Activated CD4-positive, alpha-beta memory T cell treated with anti-CD3 and anti-CD28 coated beads, Interleukin-2, amount 10 ng/mL, durations not matched to agents 7 days and 5 days (primary cell): ENCODE measurements around the gene ARIH2. TPM values are rescaled to one million over a fixed set of nuclear protein-coding genes. Genes with fewer than 3 reads are reported as not detected.

ENCODE experiments used
- CTCF ChIA-PET: fragments of 350-600 bp; sonication (Branson Sonifier 250); formaldehyde crosslinking; loops from one replicate; lab custom pipeline; 2021; ENCODE audit warnings: antibody characterized with exemption, inconsistent platforms; lab: Charles Lee
- POLR2A ChIA-PET: fragments of 350-600 bp; sonication (Branson Sonifier 250); formaldehyde crosslinking; loops from one replicate; lab custom pipeline; 2021; ENCODE audit warnings: antibody characterized with exemption; lab: Charles Lee
- DNase-seq: peaks from one replicate; pipeline ENCODE4 v3.0.0-alpha.2; 2020
- H3K27ac Mint-ChIP-seq: one replicate; pipeline ENCODE4 v1.8.0; 2021; ENCODE audit warnings: mild to moderate bottlenecking, mixed read lengths
- H3K27me3 Mint-ChIP-seq: one replicate; pipeline ENCODE4 v1.8.0; 2021; ENCODE audit warnings: mixed read lengths
- H3K36me3 Mint-ChIP-seq: one replicate; pipeline ENCODE4 v1.8.0; 2021; ENCODE audit warnings: low read depth, mixed read lengths
- H3K4me1 Mint-ChIP-seq: one replicate; pipeline ENCODE4 v1.8.0; 2021; ENCODE audit warnings: mixed read lengths
- H3K4me3 Mint-ChIP-seq: one replicate; pipeline ENCODE4 v1.8.0; 2021; ENCODE audit warnings: mild to moderate bottlenecking, mixed read lengths
- H3K9me3 Mint-ChIP-seq: one replicate; pipeline ENCODE4 v1.8.0; 2021; ENCODE audit warnings: mixed read lengths
- total RNA-seq, 2 experiments: library from RNA; stranded (reverse); gene quantifications; one replicate each; pipeline ENCODE4 v1.2.3, GENCODE V29; 2021

The ARIH2 gene
- total RNA-seq, 2 experiments from 2014 or later: 100 TPM

DNA sequence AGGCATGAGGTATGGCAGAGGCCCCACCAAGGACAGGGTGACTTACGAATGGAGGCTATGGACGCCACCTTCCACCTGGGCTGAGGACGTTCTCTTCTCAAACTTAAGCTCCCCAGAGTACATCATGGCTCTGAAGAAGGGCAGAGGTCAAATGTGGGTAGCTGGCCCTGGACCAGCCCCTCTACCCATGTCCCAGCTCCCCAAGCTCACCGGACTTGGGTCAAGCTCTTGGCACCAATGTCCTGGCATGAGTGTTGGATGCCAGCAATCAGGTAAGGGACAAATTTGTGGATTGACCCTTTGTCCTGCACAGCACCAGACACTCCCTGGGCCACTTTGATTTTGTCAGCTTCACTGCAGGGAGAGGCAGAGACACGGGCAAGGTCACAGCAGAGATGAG lies 105.8 kb downstream of the ARIH2 start:
- Mint-ChIP-seq H3K4me3 (no peak overlapping the region), H3K27ac (no peak overlapping the region), H3K36me3 (peaks cover 67% of the 10 kb centered on the region), H3K27me3 (no peaks in the 10 kb centered on the region), H3K9me3 (no peaks in the 10 kb centered on the region), H3K4me1 (peaks cover 71% of the 10 kb centered on the region)
- CTCF ChIA-PET: interaction anchor here (3.3 to 9.4 kb wide), 3 partner anchors 16 to 68 kb away, joined by 28 to 117 read pairs (median 95); partner anchors contain the start of genes P4HTM, QRICH1 and WDR6
- DNase-seq: no peak
- POLR2A ChIA-PET: interaction anchor here (0.5 to 15.9 kb wide), 5 partner anchors 10 to 69 kb away, joined by 3 to 309 read pairs (median 99); partner anchors contain the start of genes P4HTM, QRICH1 and WDR6

GRCh38 chr3:49025005-49025792 lies 106.6 kb downstream of the ARIH2 start:
- Mint-ChIP-seq H3K4me1 (peaks cover 67% of the 10 kb centered on the region), H3K9me3 (no peaks in the 10 kb centered on the region), H3K36me3 (peaks cover 66% of the 10 kb centered on the region), H3K4me3 (no peak overlapping the region), H3K27ac (no peak overlapping the region), H3K27me3 (no peaks in the 10 kb centered on the region)
- ChIA-PET POLR2A (interaction anchor here (0.9 to 15.9 kb wide), 4 partner anchors 18 to 69 kb away, joined by 4 to 309 read pairs (median 144); partner anchors contain the start of genes P4HTM, QRICH1 and WDR6), CTCF (interaction anchor here (8.4 kb wide), 1 partner anchor 17 kb away, joined by 117 read pairs; the partner anchor contains the start of gene WDR6)
- no peak for DNase-seq

- ChIA-PET CTCF (interaction anchor here (0.9 to 1.3 kb wide), 2 partner anchors 8 to 19 kb away, joined by 3 read pairs; partner anchors contain the start of gene WDR6), POLR2A (interaction anchor here (0.7 to 15.9 kb wide), 4 partner anchors 8 to 68 kb away, joined by 4 to 309 read pairs (median 97); partner anchors contain the start of genes DALRD3, P4HTM, QRICH1 and WDR6)
- H3K27ac Mint-ChIP-seq: peak overlapping the region; percentile 26
- H3K4me1 Mint-ChIP-seq: peaks cover 67% of the 10 kb centered on the region
- H3K4me3 Mint-ChIP-seq: no peak overlapping the region
- peaks cover 67% of the 10 kb centered on the region for H3K36me3 Mint-ChIP-seq
- no peaks in the 10 kb centered on the region for H3K9me3 Mint-ChIP-seq
- no peaks in the 10 kb centered on the region for H3K27me3 Mint-ChIP-seq
- no peak for DNase-seq
Observed at GRCh38 chr3:49025793-49026520, 107.3 kb downstream of the ARIH2 start.

GRCh38 chr3:49026536-49026935 lies 107.9 kb downstream of the ARIH2 start:
- DNase-seq: no peak
- POLR2A ChIA-PET: interaction anchor here (0.7 to 15.9 kb wide), 3 partner anchors 9 to 38 kb away, joined by 4 to 309 read pairs (median 190); partner anchors contain the start of genes DALRD3, P4HTM and WDR6
- no peak overlapping the region for H3K4me3 Mint-ChIP-seq
- peaks cover 69% of the 10 kb centered on the region for H3K36me3 Mint-ChIP-seq
- no peaks in the 10 kb centered on the region for H3K9me3 Mint-ChIP-seq
- CTCF ChIA-PET: interaction anchor here (0.9 to 1.3 kb wide), 2 partner anchors 9 to 20 kb away, joined by 3 read pairs; partner anchors contain the start of gene WDR6
- no peaks in the 10 kb centered on the region for H3K27me3 Mint-ChIP-seq
- peak overlapping the region; percentile 26 for H3K27ac Mint-ChIP-seq
- H3K4me1 Mint-ChIP-seq: peaks cover 65% of the 10 kb centered on the region

DNA sequence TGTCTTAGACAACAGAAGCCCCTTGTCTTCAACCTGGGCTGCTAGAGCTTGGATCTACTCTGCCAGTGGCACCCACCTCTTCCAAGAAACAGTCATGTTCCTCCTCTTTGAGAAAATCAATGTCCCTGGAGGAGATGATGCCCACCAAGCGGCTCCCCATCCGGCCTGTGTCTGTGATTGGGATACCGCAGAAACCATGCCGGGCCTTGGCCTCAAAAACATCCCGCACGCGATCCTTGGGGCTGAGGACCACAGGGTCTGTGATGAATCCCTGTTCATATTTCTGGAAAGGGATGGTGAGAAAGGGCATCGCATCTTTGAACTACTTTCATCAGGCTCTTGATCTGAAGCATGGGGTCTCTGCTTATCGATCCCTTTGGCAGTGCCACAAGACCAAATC lies 109.0 kb downstream of the ARIH2 start:
- Mint-ChIP-seq H3K27me3 (no peaks in the 10 kb centered on the region), H3K27ac (peak overlapping the region; percentile 86), H3K9me3 (no peaks in the 10 kb centered on the region), H3K4me3 (peak overlapping the region; percentile 84), H3K4me1 (peaks cover 62% of the 10 kb centered on the region), H3K36me3 (peaks cover 79% of the 10 kb centered on the region)
- ChIA-PET POLR2A (interaction anchor here (2.3 to 12.4 kb wide), 4 partner anchors 9 to 66 kb away, joined by 35 to 309 read pairs (median 45); partner anchors contain the start of genes DALRD3, QRICH1 and WDR6), CTCF (interaction anchor here (2.2 kb wide), 1 partner anchor 40 kb away, joined by 12 read pairs; no protein-coding TSS in a partner anchor)
- no peak for DNase-seq

DNA sequence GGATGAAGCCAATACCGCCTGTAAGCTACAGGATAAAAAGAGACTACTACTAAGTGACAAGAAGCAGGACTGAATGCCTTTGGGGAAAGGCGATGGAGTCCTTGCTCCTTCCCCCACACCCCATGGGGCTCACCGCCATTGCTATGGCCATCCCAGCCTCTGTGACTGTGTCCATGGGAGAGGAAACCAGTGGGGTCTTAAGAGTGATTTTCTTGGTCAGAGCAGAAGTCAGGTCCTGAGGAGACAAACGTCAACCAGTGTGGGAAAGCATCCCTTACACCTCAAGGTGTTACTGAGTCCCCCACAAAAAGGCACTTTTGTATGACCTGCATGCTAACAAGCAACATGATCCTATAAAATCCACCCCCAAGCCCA lies 109.6 kb downstream of the ARIH2 start:
- Mint-ChIP-seq H3K9me3 (no peaks in the 10 kb centered on the region), H3K27ac (peak overlapping the region; percentile 86), H3K27me3 (no peaks in the 10 kb centered on the region), H3K36me3 (peaks cover 80% of the 10 kb centered on the region), H3K4me3 (peak overlapping the region; percentile 84), H3K4me1 (peaks cover 56% of the 10 kb centered on the region)
- no peak for DNase-seq
- ChIA-PET CTCF (interaction anchor here (0.9 to 2.2 kb wide), 3 partner anchors 15 to 40 kb away, joined by 3 to 13 read pairs (median 12); partner anchors contain the start of gene WDR6), POLR2A (interaction anchor here (1.2 to 3.0 kb wide), 6 partner anchors 9 to 65 kb away, joined by 3 to 55 read pairs (median 22); partner anchors contain the start of genes DALRD3, QRICH1 and WDR6)

DNA sequence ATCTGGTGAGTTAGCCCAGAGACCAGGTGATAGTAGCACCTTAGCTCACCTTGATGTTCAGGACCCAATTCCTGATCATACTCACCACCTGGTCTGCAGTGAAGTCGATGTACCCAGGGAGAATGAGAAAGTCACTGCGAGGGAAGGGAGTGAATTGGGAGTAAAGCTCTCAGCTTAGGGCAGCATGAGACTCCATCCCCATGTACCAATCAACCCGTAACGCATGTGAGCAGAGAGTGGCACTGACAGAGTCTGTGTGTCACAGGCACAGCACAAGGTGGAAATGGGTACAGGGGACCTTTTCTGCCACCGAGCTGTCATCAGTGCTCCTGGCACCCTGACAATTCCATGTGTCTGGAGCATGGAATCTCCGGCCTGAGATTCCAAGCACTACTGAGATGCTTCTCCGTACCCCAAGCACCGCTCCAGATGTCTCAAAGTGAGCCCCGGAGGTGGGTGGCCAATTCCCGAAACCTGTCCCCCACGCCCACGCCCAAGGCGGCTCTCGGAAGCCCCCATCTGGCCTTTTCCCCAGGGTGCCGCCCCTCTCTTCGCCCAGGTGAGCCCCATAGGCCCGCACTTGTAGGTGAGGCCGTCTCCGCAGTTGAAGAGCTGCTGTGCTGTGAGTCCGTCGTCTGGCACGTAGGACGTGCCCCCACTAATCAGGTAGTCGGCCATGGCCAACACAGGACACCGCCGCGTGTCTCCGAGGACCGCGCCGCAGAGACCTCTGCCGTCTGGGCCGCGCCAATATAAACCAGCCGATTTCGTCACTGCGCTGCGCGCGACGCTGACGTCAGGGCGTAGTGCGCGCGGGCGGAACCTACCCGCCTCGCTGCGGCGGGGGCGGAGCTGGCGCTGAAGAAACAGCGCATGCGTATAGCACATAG lies 110.3 kb downstream of the ARIH2 start, which contains the start of gene IMPDH2:
TSS of gene IMPDH2 (minus strand) at position 726 of the 890 bp plus-strand sequence. CDS start at position 678, 48 bp downstream.
- peak within 1 kb of the TSS; percentile 84 for H3K4me3 Mint-ChIP-seq
- no peaks in the 10 kb centered on the region for H3K9me3 Mint-ChIP-seq
- H3K36me3 Mint-ChIP-seq: peaks cover 77% of the 10 kb centered on the region
- DNase-seq: peak; percentile 94
- H3K27ac Mint-ChIP-seq: peak within 1 kb of the TSS; percentile 86
- ChIA-PET POLR2A (interaction anchor here (0.6 to 3.0 kb wide), 19 partner anchors 10 to 384 kb away, joined by 3 to 55 read pairs (median 4); partner anchors contain the start of genes ARIH2, DALRD3, QRICH1 and USP19), CTCF (interaction anchor here (0.6 to 2.2 kb wide), 13 partner anchors 9 to 311 kb away, joined by 3 to 13 read pairs (median 4); partner anchors contain the start of genes DALRD3, P4HTM, QRICH1 and USP4)
- H3K4me1 Mint-ChIP-seq: peaks cover 50% of the 10 kb centered on the region
- H3K27me3 Mint-ChIP-seq: no peaks in the 10 kb centered on the region

GRCh38 chr3:49029563-49029884 lies 110.9 kb downstream of the ARIH2 start:
- ChIA-PET CTCF (interaction anchor here (0.6 to 2.2 kb wide), 11 partner anchors 10 to 311 kb away, joined by 3 to 13 read pairs (median 5); partner anchors contain the start of genes DALRD3, P4HTM, QRICH1 and USP4), POLR2A (interaction anchor here (0.6 to 3.0 kb wide), 18 partner anchors 11 to 384 kb away, joined by 3 to 55 read pairs (median 4); partner anchors contain the start of genes ARIH2, DALRD3, QRICH1 and USP19)
- peak overlapping the region; percentile 86 for H3K27ac Mint-ChIP-seq
- H3K4me3 Mint-ChIP-seq: peak overlapping the region; percentile 84
- no peaks in the 10 kb centered on the region for H3K9me3 Mint-ChIP-seq
- no peak for DNase-seq
- H3K4me1 Mint-ChIP-seq: peaks cover 44% of the 10 kb centered on the region
- H3K36me3 Mint-ChIP-seq: peaks cover 72% of the 10 kb centered on the region
- H3K27me3 Mint-ChIP-seq: no peaks in the 10 kb centered on the region

DNA sequence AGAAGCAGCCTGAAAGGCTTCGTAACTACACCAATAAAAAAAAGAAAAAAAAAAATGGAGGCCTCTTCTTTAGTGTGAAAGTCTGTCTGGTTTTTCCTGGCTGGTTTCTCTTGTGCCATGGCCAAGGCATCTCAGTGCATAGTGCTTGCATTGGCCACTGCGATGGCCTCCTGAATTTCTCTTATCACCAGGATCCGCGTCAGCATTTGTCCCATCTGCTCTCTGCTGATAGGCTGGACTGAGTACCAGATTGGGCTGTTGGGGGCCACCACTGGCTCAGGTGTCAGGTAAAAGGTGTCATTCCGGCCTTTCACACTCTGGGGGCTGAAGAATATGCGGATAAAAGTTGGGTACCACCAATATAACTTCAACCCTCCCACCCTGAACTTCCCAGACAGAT lies 111.7 kb downstream of the ARIH2 start:
- Mint-ChIP-seq H3K4me1 (peaks cover 38% of the 10 kb centered on the region), H3K27me3 (no peaks in the 10 kb centered on the region), H3K4me3 (no peak overlapping the region), H3K9me3 (no peaks in the 10 kb centered on the region), H3K27ac (peak overlapping the region; percentile 31), H3K36me3 (peaks cover 70% of the 10 kb centered on the region)
- no peak for DNase-seq
- ChIA-PET POLR2A (interaction anchor here (2.3 to 2.8 kb wide), 2 partner anchors 9 to 23 kb away, joined by 10 to 25 read pairs; partner anchors contain the start of genes NDUFAF3 and WDR6), CTCF (no interaction called here)

DNA sequence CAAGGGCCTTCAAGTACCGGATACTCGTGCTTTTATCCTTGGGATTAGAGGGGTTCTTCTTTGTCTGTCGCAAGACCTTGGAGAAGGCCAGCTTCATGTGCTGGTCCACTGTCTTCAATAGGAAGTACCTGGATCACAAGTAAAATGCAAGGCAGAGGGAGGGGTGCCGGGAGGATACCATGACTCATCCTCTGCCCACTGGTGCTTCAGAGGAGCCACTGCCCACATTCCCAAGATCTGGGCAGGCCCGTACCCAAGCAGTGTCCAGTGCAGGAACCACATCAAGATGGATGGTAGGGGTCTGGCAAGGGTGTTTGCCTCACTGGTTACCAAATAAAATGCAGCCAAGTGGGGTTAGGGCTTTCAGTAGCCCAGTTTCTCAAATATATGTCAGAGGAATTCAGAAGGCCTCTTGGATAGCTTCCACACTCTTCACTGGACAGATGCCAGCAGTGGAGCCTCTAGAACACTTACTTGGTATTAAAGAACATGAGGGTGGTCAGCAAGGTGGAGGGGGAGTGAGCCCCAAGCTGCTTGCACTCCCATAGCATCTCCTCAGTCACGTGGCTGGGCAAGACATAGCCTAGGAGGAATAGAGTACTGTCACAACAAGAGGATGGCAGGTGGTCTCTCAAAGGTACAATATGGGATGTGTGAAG lies 114.1 kb downstream of the ARIH2 start:
- ChIA-PET POLR2A (interaction anchor here (1.0 to 2.8 kb wide), 2 partner anchors 11 to 12 kb away, joined by 3 to 25 read pairs; partner anchors contain the start of gene NDUFAF3), CTCF (interaction anchor here (0.6 to 1.4 kb wide), 3 partner anchors 11 to 396 kb away, joined by 3 to 8 read pairs (median 4); partner anchors contain the start of gene NDUFAF3)
- Mint-ChIP-seq H3K27ac (no peak overlapping the region), H3K9me3 (no peaks in the 10 kb centered on the region), H3K4me1 (peaks cover 17% of the 10 kb centered on the region), H3K27me3 (no peaks in the 10 kb centered on the region), H3K4me3 (no peak overlapping the region), H3K36me3 (peaks cover 56% of the 10 kb centered on the region)
- no peak for DNase-seq
